Measurements from ENCODE around the gene TMC8. TPM values are rescaled to one million over a fixed set of nuclear protein-coding genes. Genes with fewer than 3 reads are reported as not detected.
"Not testable (repeated sequence)": the region's sequence is repeated elsewhere in the genome, so short reads cannot be mapped to it uniquely, and the experiment has no call there.

Gene TMC8
- total and polyA plus RNA-seq, 3 donors from 2014 or later, result 3.5 to 9.3 (median 5.6) TPM

DNA sequence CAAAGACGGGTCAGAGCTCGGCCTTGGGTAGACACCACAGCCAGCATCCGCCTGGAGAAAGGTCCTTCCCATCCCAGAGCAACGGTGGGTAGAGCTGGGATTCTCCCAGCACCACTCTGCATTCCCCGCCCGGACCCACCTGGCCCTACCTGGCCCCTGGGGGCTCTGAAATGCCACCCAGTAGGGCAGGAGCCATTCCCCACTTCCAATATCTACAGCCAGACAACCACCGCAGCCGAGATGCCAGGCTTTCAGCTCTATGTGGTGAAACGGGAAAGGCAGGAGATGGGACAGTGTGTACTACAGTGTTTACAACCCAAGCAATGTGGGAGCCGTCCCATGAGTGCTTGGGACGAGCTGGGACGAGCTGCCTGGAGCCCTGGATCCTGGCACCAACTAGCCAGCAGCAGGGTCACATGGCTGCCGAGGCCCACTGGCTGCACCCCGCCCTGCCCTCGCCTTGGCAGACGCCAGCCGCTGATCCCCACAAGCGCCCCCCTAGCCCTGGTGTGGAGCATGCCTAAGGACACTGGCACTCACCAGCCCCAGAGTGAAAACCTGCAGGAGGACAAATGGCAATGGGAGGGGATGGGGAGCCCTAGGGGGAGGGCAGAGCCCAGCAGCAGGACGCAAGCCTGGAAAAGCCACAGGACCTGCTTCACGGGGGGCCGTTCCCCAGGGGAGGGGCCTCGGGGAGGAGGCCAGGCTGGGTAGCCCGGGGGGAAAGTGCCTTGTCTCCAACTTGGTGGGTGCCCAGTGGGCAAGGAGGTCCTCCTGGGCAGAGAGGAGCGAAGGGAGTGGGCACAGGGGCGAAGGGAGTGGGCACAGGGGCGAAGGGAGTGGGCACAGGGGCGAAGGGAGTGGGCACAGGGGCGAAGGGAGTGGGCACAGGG lies 15.5 kb upstream of the TMC8 start:
- no peak overlapping the region for H3K27ac ChIP-seq
- no peak overlapping the region for H3K4me3 ChIP-seq
- H3K4me1 ChIP-seq, result no peaks in the 10 kb centered on the region
- intact Hi-C loops (cut with DNase I; ENCODE audit: low total_unique reads), result loop anchor here (10.0 kb wide), 1 partner anchor 140 kb away; no protein-coding TSS in a partner anchor
- no peak for TF ChIP-seq CTCF (IDR thresholded peaks at IDR 0.05)
- TF ChIP-seq POLR2A (IDR thresholded peaks at IDR 0.05), result no peak
- H3K36me3 ChIP-seq (ENCODE audit: low read depth, missing control alignments), result no peaks in the 10 kb centered on the region
- WGBS, 2 donors, result 86 to 88% methylated on average over 15 to 18 of the region's 28 CpGs
- H3K9me3 ChIP-seq, result no peaks in the 10 kb centered on the region
- no peaks in the 10 kb centered on the region for H3K27me3 ChIP-seq
- no peak for DNase-seq

GRCh38 chr17:78115803-78116202 lies 14.8 kb upstream of the TMC8 start:
- not testable (repeated sequence) for H3K27ac ChIP-seq; H3K36me3 ChIP-seq (ENCODE audit: low read depth, missing control alignments); H3K27me3 ChIP-seq; H3K4me3 ChIP-seq; H3K9me3 ChIP-seq; H3K4me1 ChIP-seq; DNase-seq
- intact Hi-C loops (cut with DNase I; ENCODE audit: low total_unique reads), result loop anchor here (10.0 kb wide), 1 partner anchor 139 kb away; no protein-coding TSS in a partner anchor
- 92 to 98% methylated on average over 14 to 16 of the region's 18 CpGs for WGBS, 2 donors

DNA sequence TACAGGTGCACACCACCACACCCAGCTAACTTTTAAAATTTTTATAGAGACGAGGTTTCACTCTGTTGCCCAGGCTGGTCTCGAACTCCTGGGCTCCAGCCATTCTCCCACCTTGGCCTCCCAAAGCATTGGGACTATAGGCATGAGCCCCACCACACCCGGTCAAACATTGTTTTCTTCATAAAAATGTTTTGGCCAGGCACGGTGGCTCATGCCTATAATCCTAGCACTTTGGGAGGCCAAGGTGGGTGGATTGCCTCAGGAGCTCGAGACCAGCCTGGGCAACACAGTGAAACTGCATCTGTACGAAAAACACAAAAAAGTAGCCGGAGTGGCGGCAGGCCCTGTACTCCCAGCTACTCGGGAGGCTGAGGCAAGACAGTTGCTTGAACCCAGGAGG lies 14.2 kb upstream of the TMC8 start:
- H3K4me1 ChIP-seq, result no peaks in the 10 kb centered on the region
- H3K27ac ChIP-seq, result no peak overlapping the region
- intact Hi-C loops (cut with DNase I; ENCODE audit: low total_unique reads), result loop anchor here (10.0 kb wide), 1 partner anchor 138 kb away; no protein-coding TSS in a partner anchor
- TF ChIP-seq CTCF (IDR thresholded peaks at IDR 0.05) (no peak), POLR2A (IDR thresholded peaks at IDR 0.05) (no peak)
- H3K36me3 ChIP-seq (ENCODE audit: low read depth, missing control alignments), result no peaks in the 10 kb centered on the region
- H3K9me3 ChIP-seq, result no peaks in the 10 kb centered on the region
- DNase-seq, result no peak
- H3K27me3 ChIP-seq, result no peaks in the 10 kb centered on the region
- no peak overlapping the region for H3K4me3 ChIP-seq
- 96 to 97% methylated on average over 9 of the region's 9 CpGs for WGBS, 2 donors

DNA sequence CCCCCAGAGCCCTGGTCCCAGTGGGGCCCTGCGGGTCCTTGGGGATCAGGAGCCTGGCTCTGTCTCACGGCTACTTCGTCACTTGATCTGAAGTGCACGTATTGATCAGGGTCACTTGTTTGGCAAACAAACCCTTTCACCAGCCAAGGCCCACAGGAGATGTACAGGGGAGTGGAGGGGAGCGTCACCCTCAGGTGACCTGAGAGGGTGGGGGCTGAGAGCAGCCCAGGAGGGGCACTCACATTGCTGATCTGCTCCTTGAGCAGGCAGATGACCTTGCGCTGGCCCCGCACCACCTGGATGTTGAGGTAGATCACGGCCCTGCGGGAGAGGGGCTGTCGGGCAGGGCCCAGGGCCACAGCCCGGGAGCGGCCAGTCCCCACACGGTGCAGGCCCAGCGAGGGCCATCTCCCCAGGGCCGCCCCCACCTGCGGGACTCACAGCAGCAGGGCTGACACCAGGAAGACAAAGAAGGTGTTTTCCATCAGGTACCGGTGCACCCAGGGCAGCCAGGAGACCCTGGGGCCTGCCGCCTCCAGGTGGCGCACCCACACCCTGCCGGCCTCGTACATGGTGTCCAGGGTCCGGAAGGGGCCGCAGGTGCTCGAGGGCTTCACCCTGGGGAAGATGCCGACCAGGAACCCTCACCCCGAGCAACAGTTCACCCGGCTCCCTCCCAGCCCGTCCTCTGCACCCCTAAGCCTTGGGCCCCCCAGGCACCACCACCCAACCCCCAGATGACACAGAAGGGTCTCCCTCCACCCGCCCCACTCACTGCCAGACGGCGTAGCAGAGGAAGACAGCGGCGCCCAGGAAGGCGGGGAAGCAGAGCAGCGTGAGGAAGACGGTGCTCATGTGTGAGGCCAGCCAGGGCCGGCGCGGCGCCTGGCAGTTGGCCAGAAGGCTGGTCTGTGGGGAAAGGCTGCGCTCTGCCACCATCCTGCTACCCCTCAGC lies 13.3 kb upstream of the TMC8 start:
- H3K4me1 ChIP-seq, result no peaks in the 10 kb centered on the region
- no peaks in the 10 kb centered on the region for H3K36me3 ChIP-seq (ENCODE audit: low read depth, missing control alignments)
- no peak overlapping the region for H3K4me3 ChIP-seq
- H3K27me3 ChIP-seq, result no peaks in the 10 kb centered on the region
- WGBS, 2 donors, result 61 to 76% methylated on average over 18 to 29 of the region's 41 CpGs
- intact Hi-C loops (cut with DNase I; ENCODE audit: low total_unique reads), result loop anchor here (10.0 kb wide), 1 partner anchor 137 kb away; no protein-coding TSS in a partner anchor
- no peak overlapping the region for H3K27ac ChIP-seq
- TF ChIP-seq POLR2A (IDR thresholded peaks at IDR 0.05), result no peak
- TF ChIP-seq CTCF (IDR thresholded peaks at IDR 0.05), result no peak
- DNase-seq, result no peak
- no peaks in the 10 kb centered on the region for H3K9me3 ChIP-seq

DNA sequence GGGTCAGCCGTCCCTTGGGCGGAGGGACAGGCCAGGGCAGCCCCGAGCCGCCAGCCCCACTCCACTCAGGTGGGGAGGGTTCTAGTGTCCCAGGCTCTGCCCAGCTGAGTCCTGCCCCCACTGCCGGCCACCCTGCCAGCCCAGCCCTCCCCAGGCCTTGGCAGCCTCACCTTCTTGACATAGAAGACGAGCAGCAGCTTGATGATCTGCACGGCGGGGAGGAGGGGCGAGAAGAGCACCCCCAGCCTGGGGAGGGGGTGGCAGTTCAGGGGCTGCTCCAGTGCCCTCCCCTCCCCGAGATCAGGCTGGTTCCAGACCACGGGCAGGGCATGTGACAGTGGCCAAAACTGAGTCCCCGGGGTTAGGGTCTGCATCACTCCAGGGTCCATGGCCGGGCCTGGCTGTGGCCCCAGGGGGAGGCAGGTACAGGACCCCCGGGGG lies 11.8 kb upstream of the TMC8 start:
- Histone ChIP-seq H3K27ac (no peak overlapping the region), H3K9me3 (no peaks in the 10 kb centered on the region), H3K4me3 (no peak overlapping the region), H3K4me1 (no peaks in the 10 kb centered on the region), H3K27me3 (no peaks in the 10 kb centered on the region), H3K36me3 (ENCODE audit: low read depth, missing control alignments) (no peaks in the 10 kb centered on the region)
- WGBS, 2 donors, result 82 to 90% methylated on average over 9 to 14 of the region's 14 CpGs
- TF ChIP-seq CTCF (IDR thresholded peaks at IDR 0.05) (no peak), POLR2A (IDR thresholded peaks at IDR 0.05) (no peak)
- intact Hi-C loops (cut with DNase I; ENCODE audit: low total_unique reads), result loop anchor here (10.0 kb wide), 1 partner anchor 136 kb away; no protein-coding TSS in a partner anchor
- DNase-seq, result no peak
